Measurements from ENCODE around the gene NKX1-2. TPM values are rescaled to one million over a fixed set of nuclear protein-coding genes. Genes with fewer than 3 reads are reported as not detected.
"Not testable (repeated sequence)": the region's sequence is repeated elsewhere in the genome, so short reads cannot be mapped to it uniquely, and the experiment has no call there.

The NKX1-2 gene
- total and polyA plus RNA-seq, 4 donors = 0.02 to 0.06 TPM; not detected in 2

- Histone ChIP-seq H3K36me3 (ENCODE audit: control insufficient read depth in 4 of 4, insufficient read depth in 4 of 4, low read length in 4 of 4) (no peaks in the 10 kb centered on the region), H3K9me3 (ENCODE audit: control insufficient read depth in 4 of 4, insufficient read depth in 3 of 4, low read length in 3 of 4) (no peaks in the 10 kb centered on the region), H3K4me3 (no peak overlapping the region), H3K27ac (ENCODE audit: low read depth in 1 of 2, low read length in 1 of 2) (no peak overlapping the region), H3K4me1 (ENCODE audit: control insufficient read depth in 5 of 5, insufficient read depth in 5 of 5, low read length in 5 of 5) (peaks cover 0 to 22% (median 12%) of the 10 kb centered on the region in 5 donors), H3K9ac (ENCODE audit: insufficient read depth in 1 of 2, low read length in 2 of 2) (no peak overlapping the region), H3K27me3 (ENCODE audit: control insufficient read depth in 3 of 3, insufficient read depth in 3 of 3, low read length in 2 of 3) (peaks cover 31 to 84% (median 65%) of the 10 kb centered on the region in 3 donors)
- ATAC-seq (ENCODE audit: insufficient read depth, low FRiP score) (no peak), DNase-seq (no peak)
- WGBS, 2 donors = 10 to 12% methylated on average over 50 to 71 of the region's 71 CpGs
- no peak for TF ChIP-seq CTCF (IDR thresholded peaks at IDR 0.05; ENCODE audit: control extremely low read depth, extremely low read depth)
Observed at GRCh38 chr10:124446830-124447750, 2.7 kb downstream of the NKX1-2 start.

GRCh38 chr10:124441694-124442093, 8.1 kb downstream of the NKX1-2 start:
- not testable (repeated sequence) for DNase-seq; H3K9ac ChIP-seq (ENCODE audit: insufficient read depth in 1 of 2, low read length in 2 of 2); H3K9me3 ChIP-seq (ENCODE audit: control insufficient read depth in 4 of 4, insufficient read depth in 3 of 4, low read length in 3 of 4); H3K4me3 ChIP-seq; H3K27ac ChIP-seq (ENCODE audit: low read depth in 1 of 2, low read length in 1 of 2); H3K36me3 ChIP-seq (ENCODE audit: control insufficient read depth in 4 of 4, insufficient read depth in 4 of 4, low read length in 4 of 4); ATAC-seq (ENCODE audit: insufficient read depth, low FRiP score); H3K4me1 ChIP-seq (ENCODE audit: control insufficient read depth in 5 of 5, insufficient read depth in 5 of 5, low read length in 5 of 5)
- 85 to 86% methylated on average over 5 of the region's 5 CpGs for WGBS, 2 donors
- H3K27me3 ChIP-seq (ENCODE audit: control insufficient read depth in 3 of 3, insufficient read depth in 3 of 3, low read length in 2 of 3) = peaks cover under 1 to 43% (median 28%) of the 10 kb centered on the region in 3 donors

GRCh38 chr10:124436191-124436638, 13.6 kb downstream of the NKX1-2 start:
- Histone ChIP-seq H3K27me3 (ENCODE audit: control insufficient read depth in 3 of 3, insufficient read depth in 3 of 3, low read length in 2 of 3) (peaks cover 0 to 4% (median 0%) of the 10 kb centered on the region in 3 donors), H3K4me1 (ENCODE audit: control insufficient read depth in 5 of 5, insufficient read depth in 5 of 5, low read length in 5 of 5) (no peaks in the 10 kb centered on the region), H3K9ac (ENCODE audit: insufficient read depth in 1 of 2, low read length in 2 of 2) (no peak overlapping the region), H3K27ac (ENCODE audit: low read depth in 1 of 2, low read length in 1 of 2) (no peak overlapping the region), H3K4me3 (no peak overlapping the region), H3K9me3 (ENCODE audit: control insufficient read depth in 4 of 4, insufficient read depth in 3 of 4, low read length in 3 of 4) (no peaks in the 10 kb centered on the region), H3K36me3 (ENCODE audit: control insufficient read depth in 4 of 4, insufficient read depth in 4 of 4, low read length in 4 of 4) (no peaks in the 10 kb centered on the region)
- WGBS, 2 donors = 63 to 64% methylated on average over 8 of the region's 8 CpGs
- ATAC-seq (ENCODE audit: insufficient read depth, low FRiP score) = no peak
- TF ChIP-seq CTCF (IDR thresholded peaks at IDR 0.05; ENCODE audit: control extremely low read depth, extremely low read depth) = no peak
- DNase-seq = no peak

GRCh38 chr10:124435683-124436082, 14.2 kb downstream of the NKX1-2 start:
- not testable (repeated sequence) for DNase-seq; H3K4me3 ChIP-seq; H3K9me3 ChIP-seq (ENCODE audit: control insufficient read depth in 4 of 4, insufficient read depth in 3 of 4, low read length in 3 of 4); H3K9ac ChIP-seq (ENCODE audit: insufficient read depth in 1 of 2, low read length in 2 of 2); H3K27ac ChIP-seq (ENCODE audit: low read depth in 1 of 2, low read length in 1 of 2); H3K36me3 ChIP-seq (ENCODE audit: control insufficient read depth in 4 of 4, insufficient read depth in 4 of 4, low read length in 4 of 4); H3K4me1 ChIP-seq (ENCODE audit: control insufficient read depth in 5 of 5, insufficient read depth in 5 of 5, low read length in 5 of 5); H3K27me3 ChIP-seq (ENCODE audit: control insufficient read depth in 3 of 3, insufficient read depth in 3 of 3, low read length in 2 of 3); ATAC-seq (ENCODE audit: insufficient read depth, low FRiP score)
- WGBS, 2 donors = 89 to 94% methylated on average over 4 of the region's 4 CpGs
